SK-N-SH (cell line): ENCODE data around the gene ACTN2. TPM values are rescaled to one million over a fixed set of nuclear protein-coding genes. Genes with fewer than 3 reads are reported as not detected.
A peak's percentile ranks its signal among the peaks of the same experiment; 100 is the strongest.

ENCODE experiments used
- CTCF ChIA-PET: fragments of 300-600, 350-600 bp; formaldehyde crosslinking; extraction: SDS; loops from one replicate; lab custom pipeline; 2021; lab: Yijun Ruan, JAX
- POLR2A ChIA-PET: fragments of 350-600 bp; sonication (Branson Sonifier 250); formaldehyde crosslinking; extraction: SDS; loops from one replicate; lab custom pipeline; 2020; ENCODE audit warnings: antibody characterized with exemption, inconsistent platforms; lab: Yijun Ruan, JAX
- DNase-seq: peaks from one replicate; pipeline ENCODE4 v3.0.0; 2012
- H2AFZ ChIP-seq: fragments of 200-600 bp; sonication (generic); 2 replicates; pipeline ENCODE4 v1.8.1; 2016; ENCODE audit warnings: antibody characterized with exemption, mild to moderate bottlenecking, low read depth
- H3F3A ChIP-seq: fragments of 200-600 bp; sonication (generic); replicated peaks from 2 replicates; pipeline ENCODE3; 2016; ENCODE audit warnings: antibody characterized with exemption, mild to moderate bottlenecking; ENCODE audit not compliant: insufficient read depth
- H3K27ac ChIP-seq, 2 experiments: fragments of 200-500 bp in 1 of 2; fragments of 200-600 bp in 1 of 2; sonication (Bioruptor generic) in 1 of 2; sonication (generic), shearing (Covaris generic) in 1 of 2; 2 replicates each; pipeline versions ENCODE4 v1.5.1 to v1.6.1; 2014 to 2016; ENCODE audit warnings: low read depth in 2 of 2, inconsistent platforms in 1 of 2, low read length in 1 of 2, mild to moderate bottlenecking in 1 of 2, mixed read lengths in 1 of 2
- H3K27me3 ChIP-seq: fragments of 200-600 bp; sonication (generic), shearing (Covaris generic); 2 replicates; pipeline ENCODE4 v1.6.1; 2016; ENCODE audit warnings: mixed run types; ENCODE audit not compliant: insufficient read depth
- H3K36me3 ChIP-seq, 2 experiments: fragments of 200-500 bp in 1 of 2; fragments of 200-600 bp in 1 of 2; sonication (Bioruptor generic) in 1 of 2; sonication (generic) in 1 of 2; replicated peaks in 1 of 2; 2 replicates each; pipeline versions ENCODE3 to v1.5.1; 2014 to 2016; ENCODE audit warnings: low read length in 1 of 2, mild to moderate bottlenecking in 1 of 2; ENCODE audit not compliant: insufficient read depth in 2 of 2, control insufficient read depth in 1 of 2
- H3K4me1 ChIP-seq, 2 experiments: fragments of 200-500 bp in 1 of 2; fragments of 200-600 bp in 1 of 2; sonication (Bioruptor generic) in 1 of 2; sonication (generic), shearing (Covaris generic) in 1 of 2; 2 replicates each; pipeline versions ENCODE4 v1.5.1 to v1.6.1; 2014 to 2016; ENCODE audit warnings: low read depth in 1 of 2, low read length in 1 of 2, mixed run types in 1 of 2; ENCODE audit not compliant: insufficient read depth in 2 of 2, control insufficient read depth in 1 of 2
- H3K4me2 ChIP-seq: fragments of 200-600 bp; sonication (generic), shearing (Covaris generic); 2 replicates; pipeline ENCODE4 v1.6.1; 2017; ENCODE audit warnings: mixed run types
- H3K4me3 ChIP-seq, 2 experiments: fragments of 200-500 bp in 1 of 2; fragments of 200-600 bp in 1 of 2; sonication (Bioruptor generic) in 1 of 2; sonication (generic), shearing (Covaris generic) in 1 of 2; 2 replicates each; pipeline versions ENCODE4 v1.5.1 to v1.8.1; 2014 to 2016; ENCODE audit warnings: low read depth in 2 of 2, inconsistent platforms in 1 of 2, low read length in 1 of 2, mild to moderate bottlenecking in 1 of 2, mixed read lengths in 1 of 2, moderate library complexity in 1 of 2
- H3K79me2 ChIP-seq: fragments of 200-600 bp; sonication (generic); 2 replicates; pipeline ENCODE4 v1.8.1; 2017; ENCODE audit warnings: mild to moderate bottlenecking; ENCODE audit not compliant: insufficient read depth
- H3K9ac ChIP-seq: fragments of 200-600 bp; sonication (generic); 2 replicates; pipeline ENCODE4 v1.6.1; 2017; ENCODE audit warnings: mixed run types
- H3K9me2 ChIP-seq: fragments of 200-600 bp; sonication (generic); 2 replicates; pipeline ENCODE4 v1.6.1; 2017; ENCODE audit warnings: mixed run types
- H3K9me3 ChIP-seq: fragments of 200-600 bp; sonication (generic); 2 replicates; pipeline ENCODE4 v1.6.1; 2017; ENCODE audit warnings: mixed run types, mild to moderate bottlenecking, moderate library complexity
- H4K20me1 ChIP-seq: fragments of 200-600 bp; sonication (generic); 2 replicates; pipeline ENCODE4 v1.6.1; 2017; ENCODE audit warnings: mild to moderate bottlenecking, mixed run types; ENCODE audit not compliant: insufficient read depth
- CHD2 ChIP-seq: fragments of 150-350 bp; IDR thresholded peaks from 2 replicates; pipeline ENCODE4 v1.6.1; 2018; ENCODE audit warnings: low read length; ENCODE audit not compliant: partially characterized antibody
- CTCF ChIP-seq: fragments of 200-600 bp; sonication (generic); IDR thresholded peaks from 2 replicates; pipeline ENCODE4 v1.6.1; 2017; ENCODE audit warnings: antibody characterized with exemption, mild to moderate bottlenecking, moderate library complexity
- ELF1 ChIP-seq: IDR thresholded peaks from 2 replicates; pipeline ENCODE4 v1.4.0; 2012
- FOSL2 ChIP-seq: IDR thresholded peaks from 2 replicates; pipeline ENCODE4 v1.4.0; 2012; ENCODE audit warnings: low read depth, mild to moderate bottlenecking, moderate library complexity, borderline replicate concordance
- FOXJ3 ChIP-seq: sonication (generic); formaldehyde crosslinking; IDR thresholded peaks from 2 replicates; pipeline ENCODE4 v1.5.1; 2020; ENCODE audit warnings: mild to moderate bottlenecking, missing genetic modification reagents
- FOXM1 ChIP-seq: IDR thresholded peaks from 2 replicates; pipeline ENCODE4 v1.4.0; 2012; ENCODE audit warnings: low read depth, mild to moderate bottlenecking
- GABPA ChIP-seq: IDR thresholded peaks from 2 replicates; pipeline ENCODE4 v1.4.0; 2012; ENCODE audit warnings: low read depth, mild to moderate bottlenecking
- GATA2 ChIP-seq: sonication (generic); formaldehyde crosslinking; IDR thresholded peaks from 2 replicates; pipeline ENCODE4 v1.5.0; 2020; ENCODE audit warnings: mild to moderate bottlenecking, missing genetic modification reagents
- IRF3 ChIP-seq: fragments of 150-350 bp; IDR thresholded peaks from 2 replicates; pipeline ENCODE4 v1.6.1; 2016; ENCODE audit warnings: mild to moderate bottlenecking, low read depth, low read length
- MEF2A ChIP-seq: IDR thresholded peaks from 2 replicates; pipeline ENCODE4 v1.4.0; 2012; ENCODE audit warnings: low read depth, borderline replicate concordance
- MXI1 ChIP-seq: IDR thresholded peaks from 2 replicates; pipeline ENCODE4 v1.6.1; 2012; ENCODE audit warnings: mild to moderate bottlenecking, low read depth, low read length, improper control_type of control experiment
- NRF1 ChIP-seq: IDR thresholded peaks from 2 replicates; pipeline ENCODE4 v1.6.1; 2012; ENCODE audit warnings: low read depth, mild to moderate bottlenecking, low read length
- RAD21 ChIP-seq: IDR thresholded peaks from 2 replicates; pipeline ENCODE4 v1.6.1; 2012; ENCODE audit warnings: mild to moderate bottlenecking, low read length
- RCOR1 ChIP-seq: fragments of 150-350 bp; IDR thresholded peaks from 2 replicates; pipeline ENCODE4 v1.6.1; 2017; ENCODE audit warnings: antibody characterized with exemption, low read length
- RXRA ChIP-seq: IDR thresholded peaks from 2 replicates; pipeline ENCODE4 v1.4.0; 2012; ENCODE audit warnings: low read depth, mild to moderate bottlenecking, borderline replicate concordance
- SIN3A ChIP-seq: IDR thresholded peaks from 2 replicates; pipeline ENCODE4 v1.6.1; 2012; ENCODE audit warnings: low read depth, mild to moderate bottlenecking, low read length, moderate library complexity, borderline replicate concordance
- SMC3 ChIP-seq: IDR thresholded peaks from 2 replicates; pipeline ENCODE4 v1.6.1; 2012; ENCODE audit warnings: low read depth, low read length, improper control_type of control experiment
- TAF1 ChIP-seq: IDR thresholded peaks from 2 replicates; pipeline ENCODE4 v1.6.1; 2012; ENCODE audit warnings: low read depth, mild to moderate bottlenecking, low read length, moderate library complexity, borderline replicate concordance
- TEAD4 ChIP-seq: IDR thresholded peaks from 2 replicates; pipeline ENCODE4 v1.4.0; 2012; ENCODE audit warnings: mild to moderate bottlenecking, borderline replicate concordance; ENCODE audit not compliant: insufficient read depth
- YY1 ChIP-seq: IDR thresholded peaks from 2 replicates; pipeline ENCODE4 v1.4.0; 2012; ENCODE audit warnings: low read depth, mild to moderate bottlenecking
- ZBTB33 ChIP-seq: IDR thresholded peaks from 2 replicates; pipeline ENCODE4 v1.4.0; 2012; ENCODE audit warnings: low read depth, borderline replicate concordance
- WGBS: methylation state at CpG from one replicate; pipeline ENCODE4 v1.1.6; 2017; ENCODE audit warnings: low lambda C conversion rate; 5-methylcytosine and 5-hydroxymethylcytosine counted together
- polyA plus RNA-seq, 3 experiments: library from polyadenylated mRNA; depleted of rRNA; stranded (reverse); fragments of >200 nt; gene quantifications; 2 replicates each; pipeline ENCODE4 v1.2.3, GENCODE V29; 2012

The ACTN2 gene
- polyA plus RNA-seq, 1 of the 3 experiments (the other 2 are of a cell fraction): 0.15 TPM

GRCh38 chr1:236759252-236759859, 73.1 kb downstream of the ACTN2 start:
- H3K27me3 ChIP-seq: no peaks in the 10 kb centered on the region
- no peaks in the 10 kb centered on the region for H3K36me3 ChIP-seq
- no peak overlapping the region for H3K27ac ChIP-seq
- no peaks in the 10 kb centered on the region for H4K20me1 ChIP-seq
- no peaks in the 10 kb centered on the region for H3K9me2 ChIP-seq
- H3K4me3 ChIP-seq: no peak overlapping the region; a peak in 1 of 4 replicates
- no peak for TF ChIP-seq YY1
- no peak for TF ChIP-seq RXRA
- TF ChIP-seq RCOR1: no peak
- TF ChIP-seq RAD21: peak; percentile 65
- peak; percentile 76 for TF ChIP-seq CTCF
- no peak for TF ChIP-seq ZBTB33
- no peak for TF ChIP-seq ELF1
- TF ChIP-seq CHD2: no peak
- TF ChIP-seq SMC3: peak; percentile 44; the same call in 1 of the 2 replicates
- no peak for TF ChIP-seq TEAD4
- no peak for TF ChIP-seq GATA2
- no peaks in the 10 kb centered on the region for H3K79me2 ChIP-seq
- ChIA-PET CTCF (interaction anchor here (0.6 to 4.1 kb wide), 45 partner anchors 9 to 913 kb away, joined by 3 to 29 read pairs (median 4); partner anchors contain the start of genes HEATR1 and RYR2), POLR2A (no interaction called here)
- H3K9me3 ChIP-seq: no peaks in the 10 kb centered on the region
- WGBS: 55% methylated on average over 3 of the region's 3 CpGs
- no peaks in the 10 kb centered on the region for H3F3A ChIP-seq
- H3K4me2 ChIP-seq: no peak overlapping the region
- no peak overlapping the region for H2AFZ ChIP-seq
- DNase-seq: peak; percentile 44
- no peaks in the 10 kb centered on the region; a peak in 1 of 4 replicates for H3K4me1 ChIP-seq
- no peak overlapping the region for H3K9ac ChIP-seq

- no peaks in the 10 kb centered on the region for H3K27me3 ChIP-seq
- CTCF ChIA-PET: interaction anchor here (0.7 to 4.1 kb wide), 12 partner anchors 8 to 912 kb away, joined by 3 to 29 read pairs (median 4); partner anchors contain the start of gene RYR2
- 74% methylated on average over 6 of the region's 6 CpGs for WGBS
- H3K4me3 ChIP-seq: no peak overlapping the region
- H3K79me2 ChIP-seq: no peaks in the 10 kb centered on the region
- H3K4me2 ChIP-seq: no peak overlapping the region
- no peak overlapping the region for H2AFZ ChIP-seq
- POLR2A ChIA-PET: no interaction called here
- H3F3A ChIP-seq: no peaks in the 10 kb centered on the region
- H3K9me3 ChIP-seq: no peaks in the 10 kb centered on the region
- no peak overlapping the region for H3K9ac ChIP-seq
- H4K20me1 ChIP-seq: no peaks in the 10 kb centered on the region
- H3K4me1 ChIP-seq: no peaks in the 10 kb centered on the region
- no peaks in the 10 kb centered on the region for H3K9me2 ChIP-seq
- H3K27ac ChIP-seq: no peak overlapping the region
- H3K36me3 ChIP-seq: no peaks in the 10 kb centered on the region
- DNase-seq: no peak
- TF ChIP-seq RCOR1 (no peak), MEF2A (no peak), TAF1 (no peak), FOXJ3 (CRISPR knock-in tag) (no peak), ELF1 (no peak), RAD21 (no peak), CTCF (no peak), SIN3A (no peak), GABPA (no peak), IRF3 (no peak), MXI1 (no peak), CHD2 (no peak), FOXM1 (no peak), NRF1 (no peak), FOSL2 (no peak)
Measured at GRCh38 chr1:236760480-236760879, 74.2 kb downstream of the ACTN2 start.
